Hepatocyte (in vitro differentiated cells): Measurements from ENCODE around the gene TREML2. TPM values are rescaled to one million over a fixed set of nuclear protein-coding genes. Genes with fewer than 3 reads are reported as not detected.

Experiments used
- DNase-seq: peaks from one replicate; pipeline ENCODE4 v3.0.0-alpha.2; 2016; ENCODE audit warnings: low spot score
- H2AFZ ChIP-seq: fragments of 200-600 bp; sonication (generic); 2 replicates; pipeline ENCODE4 v1.6.0; 2016; ENCODE audit warnings: antibody characterized with exemption, mild to moderate bottlenecking
- H3K27ac ChIP-seq: fragments of 200-600 bp; sonication (generic); 2 replicates; pipeline ENCODE4 v1.5.1; 2016; ENCODE audit warnings: mild to moderate bottlenecking
- H3K27me3 ChIP-seq: fragments of 200-600 bp; sonication (generic); 2 replicates; pipeline ENCODE4 v1.6.1; 2016
- H3K36me3 ChIP-seq: fragments of 200-600 bp; sonication (generic); replicated peaks from 2 replicates; pipeline ENCODE4 v1.5.1; 2016; ENCODE audit warnings: low read depth; ENCODE audit not compliant: insufficient read depth
- H3K4me1 ChIP-seq: fragments of 200-600 bp; sonication (generic); 2 replicates; pipeline ENCODE4 v1.5.1; 2016; ENCODE audit warnings: mild to moderate bottlenecking, moderate library complexity; ENCODE audit not compliant: insufficient read depth
- H3K4me2 ChIP-seq: fragments of 200-600 bp; sonication (generic); 2 replicates; pipeline ENCODE4 v1.6.0; 2016
- H3K4me3 ChIP-seq: fragments of 200-600 bp; sonication (generic); 2 replicates; pipeline ENCODE4 v1.5.1; 2016; ENCODE audit warnings: mild to moderate bottlenecking
- H3K79me2 ChIP-seq: fragments of 200-600 bp; sonication (generic); 2 replicates; pipeline ENCODE4 v1.6.0; 2017; ENCODE audit warnings: mild to moderate bottlenecking
- H3K9me2 ChIP-seq: fragments of 200-600 bp; sonication (generic); replicated peaks from 2 replicates; pipeline ENCODE4 v1.6.0; 2017; ENCODE audit warnings: mild to moderate bottlenecking; ENCODE audit not compliant: insufficient read depth
- H3K9me3 ChIP-seq: fragments of 200-600 bp; sonication (generic); 2 replicates; pipeline ENCODE4 v1.5.1; 2016; ENCODE audit warnings: low read depth, mild to moderate bottlenecking
- H4K20me1 ChIP-seq: fragments of 200-600 bp; sonication (generic); 2 replicates; pipeline ENCODE4 v1.6.0; 2016; ENCODE audit warnings: mild to moderate bottlenecking; ENCODE audit not compliant: insufficient read depth, poor library complexity, severe bottlenecking
- CTCF ChIP-seq: fragments of 200-600 bp; sonication (generic); IDR thresholded peaks from 2 replicates; pipeline ENCODE4 v1.5.1; 2016; ENCODE audit warnings: antibody characterized with exemption, mild to moderate bottlenecking; ENCODE audit not compliant: poor library complexity
- EZH2 ChIP-seq: fragments of 200-600 bp; sonication (generic); IDR thresholded peaks from 2 replicates; pipeline ENCODE4 v1.6.1; 2016; ENCODE audit warnings: antibody characterized with exemption, mild to moderate bottlenecking, borderline replicate concordance
- EZH2phosphoT487 ChIP-seq: fragments of 200-600 bp; sonication (generic); IDR thresholded peaks from one replicate; pipeline ENCODE4 v1.6.1; 2018; ENCODE audit warnings: antibody characterized with exemption, mild to moderate bottlenecking, low read depth, moderate library complexity; ENCODE audit not compliant: unreplicated experiment, severe bottlenecking
- WGBS: methylation state at CpG from one replicate; pipeline ENCODE4 v1.1.6; 2016; ENCODE audit warnings: low lambda C conversion rate; ENCODE audit errors: missing lambda C conversion rate; 5-methylcytosine and 5-hydroxymethylcytosine counted together
- polyA plus RNA-seq: library from polyadenylated mRNA; unstranded; fragments of >200 nt; fragmentation: Nextera tagmentation; extraction: Ambion mirVana; gene quantifications from 2 replicates; pipeline ENCODE4 v1.2.1, GENCODE V29; 2016
- total RNA-seq: library from RNA; depleted of rRNA; stranded (reverse); fragments of >200 nt; gene quantifications from 2 replicates; pipeline ENCODE4 v1.2.3, GENCODE V29; 2014

TREML2 gene
- total and polyA plus RNA-seq, 2 experiments from 2014 or later = 0.40 TPM; not detected in 1

DNA sequence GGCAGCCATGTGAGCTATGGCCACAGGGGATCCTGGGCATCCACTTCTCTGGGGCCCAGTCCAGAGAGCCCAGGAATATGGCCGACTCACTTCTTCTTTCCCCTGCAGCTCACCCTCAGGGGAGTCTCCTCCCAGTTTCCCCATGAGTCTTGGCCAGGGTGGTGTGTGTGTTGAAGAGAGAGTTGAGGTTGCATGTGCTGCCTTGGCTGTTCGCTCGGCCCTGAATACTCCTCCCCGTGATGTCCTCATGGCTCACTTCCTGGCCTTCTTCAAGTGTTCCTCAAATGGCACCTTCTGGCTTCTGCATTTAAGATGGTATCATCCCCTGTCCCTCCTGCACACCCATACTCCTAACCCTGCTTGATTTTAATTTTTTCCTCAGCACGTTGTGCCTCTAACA, 43.6 kb downstream of the TREML2 start:
- Histone ChIP-seq H3K9me3 (no peaks in the 10 kb centered on the region), H4K20me1 (no peaks in the 10 kb centered on the region), H3K79me2 (no peaks in the 10 kb centered on the region), H3K9me2 (no peaks in the 10 kb centered on the region), H2AFZ (no peak overlapping the region), H3K4me1 (peaks cover 9% of the 10 kb centered on the region), H3K27ac (no peak overlapping the region), H3K4me2 (no peak overlapping the region), H3K36me3 (no peaks in the 10 kb centered on the region), H3K27me3 (no peaks in the 10 kb centered on the region), H3K4me3 (no peak overlapping the region)
- TF ChIP-seq EZH2phosphoT487 = no peak
- no peak for TF ChIP-seq EZH2
- TF ChIP-seq CTCF = no peak
- DNase-seq = no peak
- 95% methylated on average over 5 of the region's 5 CpGs for WGBS

- no peak overlapping the region for H3K27ac ChIP-seq
- no peak overlapping the region for H2AFZ ChIP-seq
- no peak overlapping the region for H3K4me2 ChIP-seq
- TF ChIP-seq EZH2 = no peak
- TF ChIP-seq CTCF = no peak
- no peak for TF ChIP-seq EZH2phosphoT487
- H4K20me1 ChIP-seq = no peaks in the 10 kb centered on the region
- WGBS = 100% methylated on average over 6 of the region's 6 CpGs
- no peak overlapping the region for H3K4me3 ChIP-seq
- H3K9me2 ChIP-seq = no peaks in the 10 kb centered on the region
- no peaks in the 10 kb centered on the region for H3K79me2 ChIP-seq
- no peaks in the 10 kb centered on the region for H3K9me3 ChIP-seq
- H3K4me1 ChIP-seq = peaks cover 9% of the 10 kb centered on the region
- no peak for DNase-seq
- no peaks in the 10 kb centered on the region for H3K36me3 ChIP-seq
- no peaks in the 10 kb centered on the region for H3K27me3 ChIP-seq
Observed at GRCh38 chr6:41156771-41157170, 44.2 kb downstream of the TREML2 start.

- Histone ChIP-seq H3K9me3 (no peaks in the 10 kb centered on the region), H3K4me3 (no peak overlapping the region), H3K4me1 (peaks cover 9% of the 10 kb centered on the region), H2AFZ (no peak overlapping the region), H3K36me3 (no peaks in the 10 kb centered on the region), H3K27me3 (no peaks in the 10 kb centered on the region), H4K20me1 (no peaks in the 10 kb centered on the region), H3K27ac (no peak overlapping the region), H3K79me2 (no peaks in the 10 kb centered on the region), H3K9me2 (no peaks in the 10 kb centered on the region), H3K4me2 (no peak overlapping the region)
- TF ChIP-seq EZH2 = no peak
- TF ChIP-seq EZH2phosphoT487 = no peak
- TF ChIP-seq CTCF = no peak
- WGBS = 92% methylated on average over 4 of the region's 4 CpGs
- DNase-seq = no peak
Observed at GRCh38 chr6:41156001-41156400, 44.9 kb downstream of the TREML2 start.
